Peyer's patch (tissue), 4 donors: ENCODE results near the gene CARHSP1.

Source experiments
- POLR2A ChIP-seq, 2 donors: fragments of 450-650 bp; IDR thresholded peaks; one replicate each; pipeline ENCODE4 v1.5.1; 2017; ENCODE audit warnings: antibody characterized with exemption in 2 of 2, mild to moderate bottlenecking in 2 of 2, moderate library complexity in 2 of 2
- TF ChIP-seq, protein P1 (sequence below), 6 experiments: fragments of 450-650 bp in 4 of 6; fragments of 200-600 bp in 2 of 6; sonication (generic) in 1 of 6; IDR thresholded peaks; one replicate each; pipeline ENCODE4 v1.5.1; 2017 to 2019; ENCODE audit warnings: antibody characterized with exemption in 6 of 6, mild to moderate bottlenecking in 3 of 6, moderate library complexity in 1 of 6

DNA sequence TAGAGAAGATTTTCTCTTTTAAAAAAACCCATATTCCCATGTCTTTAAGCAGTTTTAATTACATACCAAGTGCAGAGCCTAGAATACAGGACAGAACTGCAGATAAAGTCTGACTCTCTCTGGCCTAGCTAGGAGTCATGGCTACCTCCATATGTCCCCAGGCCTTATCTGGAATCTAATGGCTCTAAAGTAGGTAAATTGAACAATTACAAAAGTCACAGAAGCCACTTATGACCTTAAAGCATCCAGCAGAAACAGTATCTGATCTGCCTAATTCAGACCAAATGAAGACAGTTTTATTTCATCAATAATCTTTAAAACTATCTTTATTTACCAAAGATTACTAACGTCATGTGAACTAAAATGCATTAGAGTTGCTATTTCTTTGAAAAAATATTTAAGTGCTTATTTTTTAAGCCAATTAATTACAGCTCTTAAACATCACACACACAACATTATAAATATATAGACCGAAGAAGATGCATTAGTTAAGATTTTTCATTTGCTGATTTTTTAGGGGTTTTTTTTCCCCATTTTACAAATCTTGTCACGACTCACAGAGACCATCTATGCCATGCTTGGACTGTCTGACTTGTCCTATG lies 42.4 kb downstream of the CARHSP1 start:
- no peak for TF ChIP-seq POLR2A (IDR thresholded peaks at IDR 0.05)
- TF ChIP-seq, protein P1, sequence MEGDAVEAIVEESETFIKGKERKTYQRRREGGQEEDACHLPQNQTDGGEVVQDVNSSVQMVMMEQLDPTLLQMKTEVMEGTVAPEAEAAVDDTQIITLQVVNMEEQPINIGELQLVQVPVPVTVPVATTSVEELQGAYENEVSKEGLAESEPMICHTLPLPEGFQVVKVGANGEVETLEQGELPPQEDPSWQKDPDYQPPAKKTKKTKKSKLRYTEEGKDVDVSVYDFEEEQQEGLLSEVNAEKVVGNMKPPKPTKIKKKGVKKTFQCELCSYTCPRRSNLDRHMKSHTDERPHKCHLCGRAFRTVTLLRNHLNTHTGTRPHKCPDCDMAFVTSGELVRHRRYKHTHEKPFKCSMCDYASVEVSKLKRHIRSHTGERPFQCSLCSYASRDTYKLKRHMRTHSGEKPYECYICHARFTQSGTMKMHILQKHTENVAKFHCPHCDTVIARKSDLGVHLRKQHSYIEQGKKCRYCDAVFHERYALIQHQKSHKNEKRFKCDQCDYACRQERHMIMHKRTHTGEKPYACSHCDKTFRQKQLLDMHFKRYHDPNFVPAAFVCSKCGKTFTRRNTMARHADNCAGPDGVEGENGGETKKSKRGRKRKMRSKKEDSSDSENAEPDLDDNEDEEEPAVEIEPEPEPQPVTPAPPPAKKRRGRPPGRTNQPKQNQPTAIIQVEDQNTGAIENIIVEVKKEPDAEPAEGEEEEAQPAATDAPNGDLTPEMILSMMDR (IDR thresholded peaks at IDR 0.05) = no peak
